Trophoblast cell (in vitro differentiated cells and primary cell): ENCODE data around the gene MDGA2.

Source experiments
- DNase-seq, 2 donors: peaks; one replicate each; pipeline ENCODE4 v3.0.0-alpha.2; 2016
- H2AFZ ChIP-seq: 2 replicates; pipeline ENCODE4 v1.6.1; 2013; ENCODE audit warnings: low read length, moderate library complexity, mild to moderate bottlenecking; ENCODE audit not compliant: insufficient read depth, poor library complexity
- H2AK5ac ChIP-seq: 2 replicates; pipeline ENCODE4 v1.6.1; 2013; ENCODE audit warnings: mild to moderate bottlenecking, low read length
- H2BK120ac ChIP-seq: 2 replicates; pipeline ENCODE4 v1.6.1; 2013; ENCODE audit warnings: low read length, mild to moderate bottlenecking, moderate library complexity; ENCODE audit not compliant: insufficient read depth, poor library complexity
- H2BK12ac ChIP-seq: 2 replicates; pipeline ENCODE4 v1.6.1; 2013; ENCODE audit warnings: mild to moderate bottlenecking, low read length, moderate library complexity
- H2BK5ac ChIP-seq: 2 replicates; pipeline ENCODE4 v1.6.1; 2013; ENCODE audit warnings: low read length, low read depth, moderate library complexity, mild to moderate bottlenecking; ENCODE audit not compliant: poor library complexity
- H3K14ac ChIP-seq: 2 replicates; pipeline ENCODE4 v1.6.1; 2013; ENCODE audit warnings: mild to moderate bottlenecking, low read length
- H3K18ac ChIP-seq: 2 replicates; pipeline ENCODE4 v1.6.1; 2013; ENCODE audit warnings: mild to moderate bottlenecking, low read length
- H3K23ac ChIP-seq: 2 replicates; pipeline ENCODE4 v1.6.1; 2013; ENCODE audit warnings: low read length
- H3K27ac ChIP-seq: 2 replicates; pipeline ENCODE4 v1.5.1; 2013; ENCODE audit warnings: low read depth, mild to moderate bottlenecking, inconsistent platforms, low read length, moderate library complexity
- H3K27me3 ChIP-seq: 2 replicates; pipeline ENCODE4 v1.6.1; 2013; ENCODE audit warnings: inconsistent platforms, mild to moderate bottlenecking, low read length, moderate library complexity; ENCODE audit not compliant: insufficient read depth
- H3K36me3 ChIP-seq, 2 experiments: 1 replicate in 1 of 2; 2 replicates in 1 of 2; pipeline ENCODE4 v1.6.1; 2013; ENCODE audit warnings: low read length in 2 of 2, mild to moderate bottlenecking in 2 of 2, moderate library complexity in 1 of 2; ENCODE audit not compliant: insufficient read depth in 2 of 2, control insufficient read depth in 1 of 2
- H3K4ac ChIP-seq: 2 replicates; pipeline ENCODE4 v1.6.1; 2013; ENCODE audit warnings: low read depth, mild to moderate bottlenecking, low read length, moderate library complexity
- H3K4me1 ChIP-seq, 2 experiments: 1 replicate in 1 of 2; 2 replicates in 1 of 2; pipeline ENCODE4 v1.6.1; 2013; ENCODE audit warnings: low read length in 2 of 2, mild to moderate bottlenecking in 2 of 2, moderate library complexity in 1 of 2; ENCODE audit not compliant: insufficient read depth in 2 of 2, control insufficient read depth in 1 of 2
- H3K4me2 ChIP-seq: 2 replicates; pipeline ENCODE4 v1.6.1; 2013; ENCODE audit warnings: inconsistent platforms, mild to moderate bottlenecking, low read length, moderate library complexity
- H3K4me3 ChIP-seq: 2 replicates; pipeline ENCODE4 v1.5.1; 2013; ENCODE audit warnings: mild to moderate bottlenecking, low read depth, low read length, inconsistent platforms
- H3K79me1 ChIP-seq: one replicate; pipeline ENCODE4 v1.6.1; 2013; ENCODE audit warnings: low read length
- H3K79me2 ChIP-seq: 2 replicates; pipeline ENCODE4 v1.6.1; 2013; ENCODE audit warnings: low read length, mild to moderate bottlenecking; ENCODE audit not compliant: control insufficient read depth, insufficient read depth, poor library complexity
- H3K9ac ChIP-seq: 2 replicates; pipeline ENCODE4 v1.6.1; 2013; ENCODE audit warnings: mild to moderate bottlenecking, low read length
- H3K9me3 ChIP-seq: 2 replicates; pipeline ENCODE4 v1.6.1; 2013; ENCODE audit warnings: low read depth, mild to moderate bottlenecking, control low read depth, inconsistent platforms, low read length; ENCODE audit not compliant: insufficient read depth
- H4K12ac ChIP-seq: 2 replicates; pipeline ENCODE4 v1.6.1; 2013; ENCODE audit warnings: low read depth, mild to moderate bottlenecking, low read length, moderate library complexity
- H4K8ac ChIP-seq: 2 replicates; pipeline ENCODE4 v1.6.1; 2013; ENCODE audit warnings: low read depth, mild to moderate bottlenecking, low read length, moderate library complexity
- H4K91ac ChIP-seq: one replicate; pipeline ENCODE4 v1.6.1; 2013; ENCODE audit warnings: low read depth, mild to moderate bottlenecking, low read length, moderate library complexity
- WGBS: extraction: QIAGEN DNeasy Blood & Tissue Kit; methylation state at CpG from one replicate; pipeline ENCODE4 v1.1.7; 2013; ENCODE audit warnings: missing lambda C conversion rate; ENCODE audit not compliant: insufficient read length, insufficient coverage; ENCODE audit errors: extremely low coverage; 5-methylcytosine and 5-hydroxymethylcytosine counted together

Gene MDGA2

DNA sequence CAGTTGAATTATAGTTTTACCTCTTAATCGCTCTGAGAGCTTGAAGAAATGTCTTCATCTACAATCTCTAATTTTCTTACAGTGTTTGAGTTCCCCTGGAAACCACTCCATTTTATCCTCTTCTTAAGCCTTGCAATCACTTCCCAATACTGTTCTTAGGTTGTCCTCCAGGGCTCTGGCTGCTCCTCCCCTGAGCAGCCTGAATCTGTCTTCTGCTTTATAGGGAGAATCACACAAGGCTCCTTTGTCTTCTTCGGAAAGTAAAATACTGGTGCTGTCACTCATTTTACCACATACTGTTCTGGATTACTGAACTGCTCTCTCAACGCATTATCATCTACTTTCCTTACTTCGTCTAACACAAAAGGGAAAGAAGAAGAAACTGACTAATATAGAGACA, 133.7 kb downstream of the MDGA2 start:
- H3K36me3 ChIP-seq = no peaks in the 10 kb centered on the region
- H2BK12ac ChIP-seq = no peak overlapping the region
- no peak overlapping the region for H3K18ac ChIP-seq
- no peaks in the 10 kb centered on the region for H3K79me1 ChIP-seq
- WGBS = no CpG with 5 or more reads among the region's 4 CpGs
- peaks cover 0 to 3% of the 10 kb centered on the region in 2 experiments for H3K4me1 ChIP-seq
- no peak overlapping the region for H4K91ac ChIP-seq
- H2BK5ac ChIP-seq = no peak overlapping the region
- DNase-seq = no peak
- H3K14ac ChIP-seq = no peak overlapping the region
- no peaks in the 10 kb centered on the region for H3K27me3 ChIP-seq
- H2AFZ ChIP-seq = no peak overlapping the region
- no peak overlapping the region for H2AK5ac ChIP-seq
- no peak overlapping the region for H2BK120ac ChIP-seq
- H3K4ac ChIP-seq = no peak overlapping the region
- no peaks in the 10 kb centered on the region for H3K79me2 ChIP-seq
- H3K27ac ChIP-seq = no peak overlapping the region
- H3K9me3 ChIP-seq = no peaks in the 10 kb centered on the region
- H4K8ac ChIP-seq = no peak overlapping the region
- no peak overlapping the region for H3K9ac ChIP-seq
- H3K23ac ChIP-seq = no peak overlapping the region
- no peak overlapping the region for H4K12ac ChIP-seq
- no peak overlapping the region for H3K4me3 ChIP-seq
- no peak overlapping the region for H3K4me2 ChIP-seq

DNA sequence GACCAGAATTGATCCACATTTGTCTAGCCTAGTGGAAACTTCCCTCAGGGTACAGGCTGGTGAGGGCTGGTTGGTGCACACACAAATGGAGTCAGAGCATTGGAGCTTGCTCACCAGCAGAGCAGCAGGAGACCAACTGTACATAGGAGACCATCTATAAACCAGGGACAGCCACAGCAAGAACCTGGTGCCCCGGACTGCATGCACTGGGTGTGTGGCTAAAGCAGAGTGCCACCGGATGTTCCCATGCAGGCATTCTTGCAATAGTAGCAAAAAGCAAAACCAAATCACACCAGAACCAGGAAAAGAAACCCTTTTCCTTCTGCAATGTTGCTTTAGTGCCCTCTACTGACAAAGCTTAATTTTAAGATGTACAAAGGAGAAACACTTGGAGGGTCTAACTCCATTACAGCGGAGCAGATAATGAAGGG, 136.4 kb downstream of the MDGA2 start:
- Histone ChIP-seq H3K4me1 (peaks cover 0 to 3% of the 10 kb centered on the region in 2 experiments), H2BK120ac (no peak overlapping the region), H3K23ac (no peak overlapping the region), H3K79me2 (no peaks in the 10 kb centered on the region), H3K18ac (no peak overlapping the region), H4K8ac (no peak overlapping the region), H2BK5ac (no peak overlapping the region), H3K9ac (no peak overlapping the region), H3K36me3 (no peaks in the 10 kb centered on the region), H2BK12ac (no peak overlapping the region), H3K4ac (no peak overlapping the region), H3K27ac (no peak overlapping the region), H3K4me3 (no peak overlapping the region), H4K12ac (no peak overlapping the region), H3K14ac (no peak overlapping the region), H2AK5ac (no peak overlapping the region), H2AFZ (peak overlapping the region; percentile 75), H4K91ac (no peak overlapping the region), H3K9me3 (no peaks in the 10 kb centered on the region), H3K79me1 (no peaks in the 10 kb centered on the region), H3K4me2 (no peak overlapping the region), H3K27me3 (no peaks in the 10 kb centered on the region)
- DNase-seq = peak in 1 of 2 donors; percentile 18
- no CpG with 5 or more reads among the region's 3 CpGs for WGBS

DNA sequence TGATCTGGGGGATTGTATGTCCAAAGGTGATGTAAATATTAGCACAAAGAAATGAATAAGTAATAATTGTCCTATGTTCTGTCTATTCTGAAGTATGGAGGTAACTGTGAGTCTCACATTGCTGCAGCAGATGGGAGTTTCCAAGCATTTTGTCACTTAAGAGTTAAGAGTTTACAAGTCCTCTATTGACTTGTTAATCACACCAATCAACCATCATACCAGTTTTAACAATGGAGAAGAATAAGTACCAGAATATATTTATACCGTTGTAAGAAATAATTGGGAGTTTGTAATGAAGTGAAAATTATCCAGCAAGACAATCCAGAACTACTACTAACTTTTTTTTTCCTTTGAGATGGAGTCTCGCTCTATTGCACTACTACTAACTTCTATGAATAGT, 139.1 kb downstream of the MDGA2 start:
- Histone ChIP-seq H3K4me3 (no peak overlapping the region), H3K4ac (no peak overlapping the region), H3K18ac (no peak overlapping the region), H3K4me1 (peaks cover 0 to 3% of the 10 kb centered on the region in 2 experiments), H3K14ac (no peak overlapping the region), H2BK120ac (no peak overlapping the region), H2BK5ac (no peak overlapping the region), H3K9me3 (no peaks in the 10 kb centered on the region), H3K79me1 (no peaks in the 10 kb centered on the region), H3K36me3 (no peaks in the 10 kb centered on the region), H3K23ac (no peak overlapping the region), H3K27ac (no peak overlapping the region), H4K12ac (no peak overlapping the region), H2AFZ (no peak overlapping the region), H4K91ac (no peak overlapping the region), H3K79me2 (no peaks in the 10 kb centered on the region), H3K4me2 (no peak overlapping the region), H4K8ac (no peak overlapping the region), H3K9ac (no peak overlapping the region), H2AK5ac (no peak overlapping the region), H3K27me3 (no peaks in the 10 kb centered on the region), H2BK12ac (no peak overlapping the region)
- no CpG with 5 or more reads among the region's 2 CpGs for WGBS
- DNase-seq = no peak

DNA sequence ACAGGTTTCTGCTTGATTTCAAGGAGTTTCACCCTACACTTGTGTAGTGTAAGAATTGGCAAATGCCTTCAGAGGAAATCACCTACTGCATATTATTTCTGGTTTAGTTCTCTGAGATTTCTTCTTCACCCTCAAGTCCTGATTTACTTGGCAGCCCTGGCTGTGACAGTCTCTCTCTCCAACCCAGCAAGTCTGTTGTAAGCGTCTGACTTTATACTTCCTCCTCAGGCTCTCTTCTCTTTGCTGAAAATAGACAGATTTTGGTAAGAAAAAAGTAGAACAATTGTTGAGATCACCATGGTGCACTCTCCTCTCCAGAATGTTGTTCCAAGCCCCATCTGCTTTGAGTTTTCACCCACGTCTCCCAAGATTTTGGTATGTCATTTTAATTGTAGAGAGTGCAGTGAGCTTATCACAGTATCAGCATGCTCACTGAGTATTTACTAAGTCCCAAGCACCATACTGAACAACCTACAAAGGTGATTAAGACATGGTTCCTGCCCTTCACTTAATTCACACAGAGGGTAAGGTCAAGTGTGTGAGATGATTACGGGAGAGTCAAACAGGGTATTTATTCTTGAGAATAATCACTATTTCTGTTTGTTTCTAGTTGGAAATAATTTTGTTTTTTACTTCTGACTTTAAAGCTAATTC, 148.7 kb downstream of the MDGA2 start:
- Histone ChIP-seq H3K4me2 (no peak overlapping the region), H3K27ac (no peak overlapping the region)

More for the DNA sequence above, 148.7 kb downstream of the MDGA2 start:
- H2AFZ ChIP-seq = no peak overlapping the region
- H3K36me3 ChIP-seq = no peaks in the 10 kb centered on the region
- H3K9ac ChIP-seq = no peak overlapping the region
- H4K12ac ChIP-seq = no peak overlapping the region
- H3K79me2 ChIP-seq = no peaks in the 10 kb centered on the region
- H4K8ac ChIP-seq = no peak overlapping the region
- no peak overlapping the region for H3K4me3 ChIP-seq
- no peak overlapping the region for H3K4ac ChIP-seq
- H3K4me1 ChIP-seq = no peaks in the 10 kb centered on the region
- no peaks in the 10 kb centered on the region for H3K27me3 ChIP-seq
- no peak overlapping the region for H4K91ac ChIP-seq
- no peak overlapping the region for H2BK5ac ChIP-seq
- H3K18ac ChIP-seq = no peak overlapping the region
- H3K9me3 ChIP-seq = peaks cover 2% of the 10 kb centered on the region
- no peak overlapping the region for H3K14ac ChIP-seq
- H3K79me1 ChIP-seq = no peaks in the 10 kb centered on the region
- no peak overlapping the region for H3K23ac ChIP-seq
- no CpG with 5 or more reads among the region's 3 CpGs for WGBS
- DNase-seq = no peak
- H2BK12ac ChIP-seq = no peak overlapping the region
- no peak overlapping the region for H2AK5ac ChIP-seq
- H2BK120ac ChIP-seq = no peak overlapping the region
